ENCODE data around the gene NDUFS2.
A peak's percentile ranks its signal among the peaks of the same experiment; 100 is the strongest.

NDUFS2 gene

GRCh38 chr1:161172776-161173376 lies 29.3 kb upstream of the NDUFS2 start:
- DNase-seq (ENCODE audit: extremely low read depth, low read depth), result peak; percentile 85
- TF ChIP-seq CTCF (IDR thresholded peaks at IDR 0.05; ENCODE audit: low read depth, low read length), result no peak

GRCh38 chr1:161173711-161174110 lies 28.5 kb upstream of the NDUFS2 start:
- no peak for TF ChIP-seq CTCF (IDR thresholded peaks at IDR 0.05; ENCODE audit: low read depth, low read length)
- DNase-seq (ENCODE audit: extremely low read depth, low read depth), result no peak

- TF ChIP-seq CTCF (IDR thresholded peaks at IDR 0.05; ENCODE audit: low read depth, low read length), result no peak
- no peak for DNase-seq (ENCODE audit: extremely low read depth, low read depth)
Observed at GRCh38 chr1:161174911-161175310, 27.3 kb upstream of the NDUFS2 start.

GRCh38 chr1:161175771-161176453 lies 26.3 kb upstream of the NDUFS2 start:
- TF ChIP-seq CTCF (IDR thresholded peaks at IDR 0.05; ENCODE audit: low read depth, low read length), result no peak
- DNase-seq (ENCODE audit: extremely low read depth, low read depth), result no peak

- TF ChIP-seq CTCF (IDR thresholded peaks at IDR 0.05; ENCODE audit: low read depth, low read length), result no peak
- no peak for DNase-seq (ENCODE audit: extremely low read depth, low read depth)
Observed at GRCh38 chr1:161176468-161177111, 25.6 kb upstream of the NDUFS2 start.

GRCh38 chr1:161177112-161177935 lies 24.8 kb upstream of the NDUFS2 start, which contains the start of gene B4GALT3:
Gene B4GALT3 (minus strand): TSS chr1:161177507. CDS start chr1:161176060, 1,447 bp downstream.
- DNase-seq (ENCODE audit: extremely low read depth, low read depth), result no peak
- TF ChIP-seq CTCF (IDR thresholded peaks at IDR 0.05; ENCODE audit: low read depth, low read length), result no peak
